HG02642 (cell line): ENCODE data around the gene MUSK.

ENCODE experiments used
- ATAC-seq: cut with Tn5 transposase; IDR thresholded peaks from one replicate; pipeline ENCODE4 v1.9.1; 2021; ENCODE audit warnings: mild to moderate bottlenecking; ENCODE audit not compliant: unreplicated experiment, poor library complexity

Gene MUSK

DNA sequence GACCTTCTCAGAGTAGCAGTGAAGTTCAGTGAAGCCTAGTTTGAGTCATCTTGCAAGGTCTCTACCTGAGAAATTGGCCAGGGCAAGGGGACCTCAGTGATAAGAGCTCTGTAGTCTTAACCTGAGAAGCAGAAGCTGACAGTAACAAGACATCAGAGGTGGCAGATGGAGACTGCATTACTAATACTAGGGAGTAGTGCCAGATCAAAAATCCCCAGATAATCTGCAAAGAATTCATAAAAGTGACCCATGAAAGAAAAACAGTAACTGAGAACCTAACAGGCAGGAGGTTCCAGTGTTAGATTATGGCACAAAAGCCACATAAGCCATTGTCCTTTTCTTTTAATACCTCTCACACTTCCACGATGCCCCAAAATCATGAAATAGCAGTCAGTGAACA lies 175.5 kb downstream of the MUSK start:
- no peak for ATAC-seq

DNA sequence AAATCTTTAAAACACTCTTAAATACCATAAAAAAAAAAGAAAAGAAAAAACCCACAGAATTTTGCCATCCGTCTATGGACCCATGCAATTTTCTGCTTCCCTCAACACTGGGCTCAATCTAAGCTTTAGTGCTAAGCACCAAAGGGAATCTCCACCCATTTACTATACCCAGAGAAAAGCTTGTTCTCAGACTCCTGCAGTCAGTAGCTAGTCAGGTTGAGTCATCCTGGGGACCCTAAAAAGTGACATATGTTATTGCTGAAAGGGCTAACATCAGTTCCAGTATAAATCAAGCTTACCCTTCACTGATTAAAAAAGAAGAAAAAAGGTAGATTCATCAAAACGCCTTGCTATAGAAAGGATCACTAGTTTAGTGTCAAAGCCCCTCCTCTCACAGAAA lies 177.6 kb downstream of the MUSK start:
- ATAC-seq = no peak

DNA sequence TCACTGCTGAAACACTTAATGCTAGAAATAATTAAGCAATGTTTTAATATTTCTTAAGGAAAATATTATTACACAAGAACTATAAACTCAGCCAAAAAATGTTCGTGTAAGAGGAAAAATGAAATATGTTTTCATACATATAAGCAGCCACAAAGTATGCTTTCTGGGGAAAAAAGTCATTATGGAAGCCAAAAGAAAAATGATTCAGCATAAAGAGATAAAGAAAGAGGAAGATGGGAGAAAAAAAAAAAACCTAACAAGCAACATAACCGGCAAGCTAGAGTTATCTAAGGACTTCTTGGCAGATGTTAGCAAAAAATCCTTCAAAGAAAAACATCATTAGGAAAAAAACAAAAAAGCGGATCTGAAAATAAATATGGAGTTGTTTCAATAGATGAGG lies 179.1 kb downstream of the MUSK start:
- no peak for ATAC-seq

DNA sequence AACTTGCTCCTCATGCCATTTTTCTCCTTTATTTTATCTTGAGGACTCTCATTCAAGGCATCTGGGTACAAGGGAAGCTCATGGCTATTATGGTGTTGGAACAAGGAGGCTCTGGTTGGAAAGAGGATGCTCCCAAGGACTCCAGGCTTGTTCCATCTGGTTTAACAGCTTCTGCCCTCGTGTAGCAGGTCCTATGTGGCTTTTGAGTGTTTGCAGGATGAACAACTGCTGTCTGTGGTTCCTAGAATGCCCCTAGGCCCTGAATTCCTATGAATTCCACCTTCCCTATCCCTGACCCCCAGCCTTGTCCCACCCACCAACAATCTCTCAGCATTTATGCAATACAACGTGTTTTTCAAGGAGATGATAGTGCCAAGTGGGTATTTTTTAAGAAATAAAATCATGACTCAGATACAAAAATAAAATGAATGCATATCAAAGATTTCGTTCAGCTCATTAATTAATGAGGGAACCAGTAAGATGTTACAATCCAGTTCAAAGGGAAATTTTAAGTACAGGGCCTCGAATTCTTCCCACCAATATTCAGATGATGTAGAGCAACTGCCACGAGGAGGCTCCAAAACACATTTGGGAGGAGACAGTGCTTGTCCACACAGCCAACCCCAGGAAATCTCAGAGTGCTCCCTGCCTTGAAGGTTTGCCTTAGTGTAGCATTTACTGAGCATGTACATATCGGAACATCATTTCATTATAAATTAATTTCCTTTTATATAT lies 182.0 kb downstream of the MUSK start:
- no peak for ATAC-seq
